B cell (primary cell): Measurements from ENCODE around the gene GALNT17. TPM values are rescaled to one million over a fixed set of nuclear protein-coding genes. Genes with fewer than 3 reads are reported as not detected.

Experiments
- ATAC-seq: fragments of 200-7000 bp; cut with Tn5 transposase; one replicate; pipeline ENCODE4 v1.10.0; 2021; ENCODE audit warnings: low read depth, mild to moderate bottlenecking, moderate number of reproducible peaks, moderate library complexity
- CTCF ChIA-PET: fragments of 350-600 bp; sonication (Branson Sonifier 250); formaldehyde crosslinking; loops from one replicate; lab custom pipeline; 2021; ENCODE audit warnings: antibody characterized with exemption, inconsistent platforms; lab: Charles Lee
- POLR2A ChIA-PET: fragments of 350-600 bp; sonication (Branson Sonifier 250); formaldehyde crosslinking; loops from one replicate; lab custom pipeline; 2021; ENCODE audit warnings: antibody characterized with exemption; lab: Charles Lee
- DNase-seq: peaks from one replicate; pipeline ENCODE4 v3.0.0; 2013
- H2AFZ ChIP-seq: 2 replicates; pipeline ENCODE4 v1.6.1; 2012; ENCODE audit warnings: mild to moderate bottlenecking, low read depth, low read length; ENCODE audit not compliant: insufficient read depth, poor library complexity, severe bottlenecking
- H3K27ac ChIP-seq, 2 donors: 1 replicate in 1 of 2; 2 replicates in 1 of 2; pipeline ENCODE4 v1.5.1; 2012 to 2013; ENCODE audit warnings: low read length in 2 of 2, mild to moderate bottlenecking in 2 of 2, moderate library complexity in 1 of 2
- H3K27me3 ChIP-seq, 4 experiments: fragments of 200-600 bp in 1 of 4; sonication (generic) in 1 of 4; replicated peaks in 1 of 4; 1 replicate in 2 of 4; 2 replicates in 2 of 4; pipeline versions ENCODE4 v1.6.1 to v1.7.0; 2013 to 2016; ENCODE audit warnings: low read length in 3 of 4, mild to moderate bottlenecking in 2 of 4, mixed read lengths in 1 of 4, moderate library complexity in 1 of 4; ENCODE audit not compliant: insufficient read depth in 4 of 4, control insufficient read depth in 3 of 4; ENCODE audit errors: control extremely low read depth in 1 of 4
- H3K36me3 ChIP-seq, 2 experiments: replicated peaks in 1 of 2; 1 replicate in 1 of 2; 2 replicates in 1 of 2; pipeline versions ENCODE4 v1.6.1 to v1.7.1; 2013; ENCODE audit warnings: low read length in 1 of 2; ENCODE audit not compliant: insufficient read depth in 2 of 2, control insufficient read depth in 1 of 2; ENCODE audit errors: control extremely low read depth in 1 of 2, extremely low read depth in 1 of 2
- H3K4me1 ChIP-seq, 2 donors: fragments of 200-600 bp in 1 of 2; sonication (generic) in 1 of 2; 1 replicate in 1 of 2; 2 replicates in 1 of 2; pipeline versions ENCODE4 v1.5.1 to v1.6.1; 2013 to 2017; ENCODE audit warnings: low read length in 2 of 2; ENCODE audit not compliant: control insufficient read depth in 2 of 2, insufficient read depth in 2 of 2
- H3K4me2 ChIP-seq: replicated peaks from 2 replicates; pipeline ENCODE3; 2012; ENCODE audit warnings: mild to moderate bottlenecking, low read depth, low read length; ENCODE audit not compliant: poor library complexity, severe bottlenecking
- H3K4me3 ChIP-seq, 5 experiments: fragments of 200-600 bp in 1 of 5; sonication (generic) in 1 of 5; 1 replicate in 3 of 5; 2 replicates in 2 of 5; pipeline versions ENCODE4 v1.5.1 to v1.7.0; 2011 to 2016; ENCODE audit warnings: low read length in 4 of 5, mild to moderate bottlenecking in 4 of 5, low read depth in 2 of 5, control low read depth in 1 of 5, moderate library complexity in 1 of 5; ENCODE audit not compliant: insufficient read depth in 1 of 5; ENCODE audit errors: control extremely low read depth in 1 of 5, extremely low read depth in 1 of 5
- H3K79me2 ChIP-seq: fragments of 200-600 bp; sonication (generic); one replicate; pipeline ENCODE4 v1.6.0; 2016; ENCODE audit warnings: low read length; ENCODE audit not compliant: control insufficient read depth, insufficient read depth
- H3K9ac ChIP-seq: fragments of 200-600 bp; sonication (generic); 2 replicates; pipeline ENCODE4 v1.6.1; 2017; ENCODE audit warnings: mild to moderate bottlenecking, low read length, moderate library complexity
- H3K9me3 ChIP-seq, 3 donors: one replicate each; pipeline versions ENCODE4 v1.6.1 to v1.7.1; 2013; ENCODE audit warnings: low read length in 2 of 3; ENCODE audit not compliant: control insufficient read depth in 2 of 3, insufficient read depth in 1 of 3; ENCODE audit errors: control extremely low read depth in 1 of 3
- H4K20me1 ChIP-seq: 2 replicates; pipeline ENCODE4 v1.6.0; 2012; ENCODE audit warnings: mild to moderate bottlenecking, low read length; ENCODE audit not compliant: insufficient read depth, control insufficient read depth, poor library complexity, severe bottlenecking
- H3K27ac Mint-ChIP-seq: one replicate; pipeline ENCODE4 v1.8.0; 2021; ENCODE audit warnings: mixed read lengths
- H3K27me3 Mint-ChIP-seq: one replicate; pipeline ENCODE4 v1.8.0; 2021; ENCODE audit warnings: mixed read lengths
- H3K4me1 Mint-ChIP-seq: one replicate; pipeline ENCODE4 v1.8.0; 2021; ENCODE audit warnings: mixed read lengths
- H3K4me3 Mint-ChIP-seq: one replicate; pipeline ENCODE4 v1.8.0; 2021; ENCODE audit warnings: mixed read lengths
- H3K9me3 Mint-ChIP-seq: one replicate; pipeline ENCODE4 v1.8.0; 2022; ENCODE audit warnings: mixed read lengths; ENCODE audit not compliant: insufficient read depth
- CTCF ChIP-seq: fragments of 200-600 bp; IDR thresholded peaks from one replicate; pipeline ENCODE4 v1.8.0; 2022; ENCODE audit warnings: antibody characterized with exemption, mild to moderate bottlenecking
- EZH2 ChIP-seq: IDR thresholded peaks from 2 replicates; pipeline ENCODE4 v1.6.1; 2012; ENCODE audit warnings: borderline replicate concordance, low read depth, mild to moderate bottlenecking, moderate library complexity, low read length; ENCODE audit not compliant: insufficient read depth, poor library complexity, severe bottlenecking
- WGBS: methylation state at CpG from one replicate; pipeline ENCODE4 v1.1.5; 2013; ENCODE audit warnings: missing lambda C conversion rate; ENCODE audit not compliant: insufficient coverage; 5-methylcytosine and 5-hydroxymethylcytosine counted together
- intact Hi-C: fragments of 100-400 bp; cut with micrococcal nuclease; formaldehyde crosslinking; loops from one replicate; pipeline ENCODE4 v1.10.0; 2022
- polyA plus RNA-seq: library from polyadenylated mRNA; depleted of rRNA; stranded (reverse); fragments of >200 nt; gene quantifications from 2 replicates; pipeline ENCODE4 v1.2.3, GENCODE V29; 2012
- total RNA-seq, 2 donors: library from RNA; stranded (reverse); fragments of 120-200 nt in 1 of 2; gene quantifications; 1 replicate in 1 of 2; 2 replicates in 1 of 2; pipeline versions ENCODE4 v1.2.3 to v1.2.4, GENCODE V29; 2013 to 2022

GALNT17 gene
- total and polyA plus RNA-seq, 2 donors (not counting 1 experiment from before 2014, with no cell fraction given): not detected

GRCh38 chr7:71454981-71455380, 323.0 kb downstream of the GALNT17 start:
- H3K27ac Mint-ChIP-seq: no peak overlapping the region
- ChIA-PET CTCF (no interaction called here), POLR2A (no interaction called here)

GRCh38 chr7:71457021-71457420, 325.1 kb downstream of the GALNT17 start:
- Mint-ChIP-seq H3K27me3 (no peaks in the 10 kb centered on the region), H3K27ac (no peak overlapping the region), H3K9me3 (no peaks in the 10 kb centered on the region), H3K4me3 (no peak overlapping the region), H3K4me1 (no peaks in the 10 kb centered on the region)
- intact Hi-C loops: no loop called here
- CTCF ChIA-PET: no interaction called here
- Histone ChIP-seq H4K20me1 (no peaks in the 10 kb centered on the region), H3K27me3 (no peaks in the 10 kb centered on the region), H2AFZ (no peak overlapping the region), H3K4me2 (no peak overlapping the region), H3K4me3 (no peak overlapping the region), H3K36me3 (no peaks in the 10 kb centered on the region), H3K27ac (no peak overlapping the region), H3K79me2 (no peaks in the 10 kb centered on the region), H3K4me1 (no peaks in the 10 kb centered on the region), H3K9ac (no peak overlapping the region), H3K9me3 (peaks cover 0 to 21% (median 0%) of the 10 kb centered on the region in 3 donors)
- POLR2A ChIA-PET: no interaction called here
- no peak for DNase-seq
- TF ChIP-seq EZH2 (no peak), CTCF (no peak)
- 88% methylated on average over 4 of the region's 4 CpGs for WGBS
- ATAC-seq: no peak

More at GRCh38 chr7:71454981-71455380, 323.0 kb downstream of the GALNT17 start:
- intact Hi-C loops: no loop called here
- no peak for ATAC-seq
- Mint-ChIP-seq H3K4me3 (no peak overlapping the region), H3K27me3 (no peaks in the 10 kb centered on the region), H3K9me3 (no peaks in the 10 kb centered on the region), H3K4me1 (no peaks in the 10 kb centered on the region)
- H4K20me1 ChIP-seq: no peaks in the 10 kb centered on the region
- H3K4me3 ChIP-seq: no peak overlapping the region
- no peak for TF ChIP-seq EZH2
- no peak for TF ChIP-seq CTCF
- H3K4me2 ChIP-seq: no peak overlapping the region
- no peaks in the 10 kb centered on the region for H3K4me1 ChIP-seq
- H3K27ac ChIP-seq: no peak overlapping the region
- no peak overlapping the region for H2AFZ ChIP-seq
- H3K79me2 ChIP-seq: no peaks in the 10 kb centered on the region
- H3K27me3 ChIP-seq: no peaks in the 10 kb centered on the region
- peaks cover 0 to 19% (median 0%) of the 10 kb centered on the region in 3 donors for H3K9me3 ChIP-seq
- no peak for DNase-seq
- H3K9ac ChIP-seq: no peak overlapping the region
- H3K36me3 ChIP-seq: no peaks in the 10 kb centered on the region
